SK-N-MC (cell line): ENCODE data around the gene POC1A.

Experiments
- EZH2 ChIP-seq: fragments of 200-600 bp; sonication (generic); IDR thresholded peaks from one replicate; pipeline ENCODE4 v1.6.1; 2017; ENCODE audit warnings: antibody characterized with exemption
- FOXP2 ChIP-seq: optimal IDR thresholded peaks from 2 replicates; pipeline ENCODE3; 2011; ENCODE audit warnings: mild to moderate bottlenecking, moderate library complexity; ENCODE audit not compliant: insufficient read depth; ENCODE audit errors: extremely low read length, control extremely low read depth

DNA sequence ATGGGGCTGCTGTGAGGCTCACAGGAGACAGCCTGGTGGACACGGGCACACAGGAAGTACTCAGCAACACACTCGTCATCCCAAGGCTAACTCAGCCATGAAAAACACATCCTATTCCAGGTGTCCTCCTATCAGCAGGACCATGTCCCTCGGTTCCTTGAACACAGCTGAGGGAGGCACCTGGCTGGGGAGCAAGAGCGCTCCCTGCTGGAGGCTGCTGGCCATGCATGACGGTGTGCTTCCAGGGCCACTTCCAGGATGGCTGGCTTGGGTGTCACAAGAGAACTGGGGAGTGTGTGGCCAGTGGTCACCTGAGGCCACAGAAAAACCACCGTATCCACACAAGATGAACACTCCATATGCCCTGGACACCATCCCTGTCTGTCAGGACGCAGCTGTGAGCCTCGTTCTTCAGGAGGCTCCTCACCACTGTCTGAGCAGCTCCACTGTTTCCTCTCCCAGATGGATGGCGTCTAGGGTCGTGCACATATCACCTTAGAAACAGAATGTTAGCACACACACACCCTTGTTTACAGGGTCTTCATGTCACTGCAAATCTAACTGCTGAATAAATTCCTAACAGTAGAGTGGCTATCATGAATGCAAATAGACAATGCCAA lies 31.0 kb downstream of the POC1A start:
- TF ChIP-seq EZH2 (no peak), FOXP2 (no peak)
